Left ventricle myocardium inferior (tissue), 1 donor: ENCODE data around the gene RNASE4. TPM values are rescaled to one million over a fixed set of nuclear protein-coding genes. Genes with fewer than 3 reads are reported as not detected.
"Not testable (repeated sequence)": the region's sequence is repeated elsewhere in the genome, so short reads cannot be mapped to it uniquely, and the experiment has no call there.

ENCODE experiments used
- DNase-seq: peaks from one replicate; pipeline ENCODE4 v3.0.0-alpha.2; 2020
- H3K27ac ChIP-seq: fragments of 200-600 bp; replicated peaks from 2 replicates; pipeline ENCODE4 v1.8.0; 2021
- H3K27me3 ChIP-seq: fragments of 200-600 bp; 2 replicates; pipeline ENCODE4 v1.8.0; 2021; ENCODE audit warnings: low read depth
- H3K36me3 ChIP-seq: fragments of 200-600 bp; 2 replicates; pipeline ENCODE4 v1.8.0; 2021
- H3K4me1 ChIP-seq: fragments of 200-600 bp; 2 replicates; pipeline ENCODE4 v1.8.0; 2021
- H3K4me3 ChIP-seq: fragments of 200-600 bp; 2 replicates; pipeline ENCODE4 v1.8.0; 2021; ENCODE audit warnings: mild to moderate bottlenecking, moderate library complexity
- H3K9me3 ChIP-seq: fragments of 200-600 bp; replicated peaks from 2 replicates; pipeline ENCODE4 v1.8.0; 2021
- CTCF ChIP-seq: fragments of 200-600 bp; IDR thresholded peaks from 2 replicates; pipeline ENCODE4 v1.8.0; 2021; ENCODE audit warnings: antibody characterized with exemption, mild to moderate bottlenecking, borderline replicate concordance
- intact Hi-C: fragments of 100-400 bp; cut with micrococcal nuclease; formaldehyde crosslinking; loops from one replicate; pipeline ENCODE4 v1.11.0; 2022
- total RNA-seq: library from RNA; stranded (reverse); fragmentation: NEBNext Ultra II Directional; extraction: Animal tissue kit (Norgen Biotek cat#: 25700); gene quantifications from one replicate; pipeline ENCODE4 v1.2.1, GENCODE V29; 2021
- donor health status: DM: no; HTN: yes; CAD: no; lungs with severe emphysema.

The RNASE4 gene
- total RNA-seq, 1 donor from 2014 or later: 9.0 TPM

- H3K27me3 ChIP-seq: no peaks in the 10 kb centered on the region
- H3K36me3 ChIP-seq: no peaks in the 10 kb centered on the region
- no peak overlapping the region for H3K4me3 ChIP-seq
- H3K4me1 ChIP-seq: peaks cover 5% of the 10 kb centered on the region
- DNase-seq: peak; percentile 39
- H3K9me3 ChIP-seq: no peaks in the 10 kb centered on the region
- peak; percentile 86 for TF ChIP-seq CTCF
- no peak overlapping the region for H3K27ac ChIP-seq
- intact Hi-C loops: loop anchor here (5.0 kb wide), 2 partner anchors 160 to 175 kb away; no protein-coding TSS in a partner anchor
Observed at GRCh38 chr14:20697273-20698017, 13.1 kb downstream of the RNASE4 start.

GRCh38 chr14:20698018-20698329, 13.6 kb downstream of the RNASE4 start:
- intact Hi-C loops: loop anchor here (5.0 kb wide), 2 partner anchors 159 to 174 kb away; no protein-coding TSS in a partner anchor
- no peak overlapping the region for H3K4me3 ChIP-seq
- H3K27ac ChIP-seq: no peak overlapping the region
- no peak for DNase-seq
- H3K4me1 ChIP-seq: peaks cover 5% of the 10 kb centered on the region
- no peaks in the 10 kb centered on the region for H3K9me3 ChIP-seq
- no peaks in the 10 kb centered on the region for H3K36me3 ChIP-seq
- no peaks in the 10 kb centered on the region for H3K27me3 ChIP-seq
- no peak for TF ChIP-seq CTCF

- no peak for DNase-seq
- H3K27ac ChIP-seq: no peak overlapping the region
- H3K27me3 ChIP-seq: no peaks in the 10 kb centered on the region
- H3K4me1 ChIP-seq: peaks cover 5% of the 10 kb centered on the region
- no peaks in the 10 kb centered on the region for H3K36me3 ChIP-seq
- TF ChIP-seq CTCF: no peak
- no peaks in the 10 kb centered on the region for H3K9me3 ChIP-seq
- intact Hi-C loops: loop anchor here (5.0 kb wide), 2 partner anchors 158 to 173 kb away; no protein-coding TSS in a partner anchor
- no peak overlapping the region for H3K4me3 ChIP-seq
Observed at GRCh38 chr14:20698934-20699333, 14.6 kb downstream of the RNASE4 start.

GRCh38 chr14:20699931-20700330, 15.6 kb downstream of the RNASE4 start:
- Histone ChIP-seq H3K4me1 (peaks cover 5% of the 10 kb centered on the region), H3K4me3 (no peak overlapping the region), H3K27ac (no peak overlapping the region), H3K27me3 (no peaks in the 10 kb centered on the region), H3K36me3 (no peaks in the 10 kb centered on the region), H3K9me3 (no peaks in the 10 kb centered on the region)
- DNase-seq: no peak
- TF ChIP-seq CTCF: no peak
- intact Hi-C loops: loop anchor here (5.0 kb wide), 2 partner anchors 157 to 172 kb away; no protein-coding TSS in a partner anchor

GRCh38 chr14:20700965-20701364, 16.6 kb downstream of the RNASE4 start:
- intact Hi-C loops: not testable (repeated sequence)

GRCh38 chr14:20706657-20707355, 22.4 kb downstream of the RNASE4 start:
- no peaks in the 10 kb centered on the region for H3K9me3 ChIP-seq
- peak overlapping the region; percentile 68 for H3K27ac ChIP-seq
- no peak overlapping the region for H3K4me3 ChIP-seq
- no peaks in the 10 kb centered on the region for H3K27me3 ChIP-seq
- H3K36me3 ChIP-seq: no peaks in the 10 kb centered on the region
- no peak for DNase-seq
- TF ChIP-seq CTCF: no peak
- intact Hi-C loops: no loop called here
- H3K4me1 ChIP-seq: no peaks in the 10 kb centered on the region

More at GRCh38 chr14:20700965-20701364, 16.6 kb downstream of the RNASE4 start:
- not testable (repeated sequence) for H3K4me3 ChIP-seq, H3K27ac ChIP-seq, H3K4me1 ChIP-seq, DNase-seq, H3K9me3 ChIP-seq, H3K27me3 ChIP-seq, H3K36me3 ChIP-seq
